Muscle layer of duodenum (tissue), 2 donors: ENCODE results near the gene GAMT.

Source experiments
- H3K27ac ChIP-seq: one replicate; pipeline ENCODE4 v1.7.0; 2013; ENCODE audit warnings: mild to moderate bottlenecking, low read length
- H3K27me3 ChIP-seq: one replicate; pipeline ENCODE4 v1.7.0; 2013; ENCODE audit warnings: low read depth, mild to moderate bottlenecking, control low read depth, low read length
- H3K36me3 ChIP-seq, 2 donors: one replicate each; pipeline ENCODE4 v1.7.0; 2013; ENCODE audit warnings: low read length in 2 of 2, control low read depth in 1 of 2, mild to moderate bottlenecking in 1 of 2; ENCODE audit not compliant: insufficient read depth in 2 of 2, control insufficient read depth in 1 of 2
- H3K4me1 ChIP-seq, 2 donors: one replicate each; pipeline ENCODE4 v1.7.0; 2013; ENCODE audit warnings: low read length in 2 of 2, mild to moderate bottlenecking in 2 of 2, control low read depth in 1 of 2, moderate library complexity in 1 of 2; ENCODE audit not compliant: insufficient read depth in 2 of 2, control insufficient read depth in 1 of 2
- H3K4me3 ChIP-seq, 2 donors: one replicate each; pipeline ENCODE4 v1.7.0; 2013; ENCODE audit warnings: low read length in 2 of 2, low read depth in 1 of 2, mild to moderate bottlenecking in 1 of 2
- H3K9me3 ChIP-seq, 2 donors: one replicate each; pipeline ENCODE4 v1.7.0; 2013; ENCODE audit warnings: low read length in 2 of 2, control low read depth in 1 of 2, mild to moderate bottlenecking in 1 of 2; ENCODE audit not compliant: control insufficient read depth in 1 of 2
- donor health status: healthy.

GAMT gene

DNA sequence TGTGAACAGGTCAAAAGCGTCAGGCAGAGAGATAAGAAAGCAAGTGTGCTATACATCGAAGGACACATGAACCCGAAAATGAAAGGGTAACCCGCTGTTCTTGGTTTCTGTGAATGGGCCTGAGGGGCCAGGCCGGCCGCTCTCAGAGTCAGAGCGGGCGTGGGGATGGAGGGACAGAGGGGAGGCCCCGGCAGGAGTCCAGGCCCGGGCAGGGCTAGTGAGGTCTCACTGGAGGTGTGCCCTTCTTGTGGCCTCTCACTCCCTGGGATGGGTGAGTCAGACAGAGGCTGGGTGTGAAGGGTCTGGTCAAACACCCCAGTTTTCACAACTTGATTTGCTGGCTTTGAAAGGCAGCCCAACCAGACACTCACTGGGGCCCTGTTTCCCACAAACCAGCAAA lies 35.0 kb downstream of the GAMT start:
- H3K4me1 ChIP-seq: peaks cover 0 to 14% of the 10 kb centered on the region in 2 donors
- H3K27me3 ChIP-seq: no peaks in the 10 kb centered on the region
- no peak overlapping the region for H3K4me3 ChIP-seq
- no peak overlapping the region for H3K27ac ChIP-seq
- H3K36me3 ChIP-seq: peaks cover 16 to 76% of the 10 kb centered on the region in 2 donors
- H3K9me3 ChIP-seq: no peaks in the 10 kb centered on the region

DNA sequence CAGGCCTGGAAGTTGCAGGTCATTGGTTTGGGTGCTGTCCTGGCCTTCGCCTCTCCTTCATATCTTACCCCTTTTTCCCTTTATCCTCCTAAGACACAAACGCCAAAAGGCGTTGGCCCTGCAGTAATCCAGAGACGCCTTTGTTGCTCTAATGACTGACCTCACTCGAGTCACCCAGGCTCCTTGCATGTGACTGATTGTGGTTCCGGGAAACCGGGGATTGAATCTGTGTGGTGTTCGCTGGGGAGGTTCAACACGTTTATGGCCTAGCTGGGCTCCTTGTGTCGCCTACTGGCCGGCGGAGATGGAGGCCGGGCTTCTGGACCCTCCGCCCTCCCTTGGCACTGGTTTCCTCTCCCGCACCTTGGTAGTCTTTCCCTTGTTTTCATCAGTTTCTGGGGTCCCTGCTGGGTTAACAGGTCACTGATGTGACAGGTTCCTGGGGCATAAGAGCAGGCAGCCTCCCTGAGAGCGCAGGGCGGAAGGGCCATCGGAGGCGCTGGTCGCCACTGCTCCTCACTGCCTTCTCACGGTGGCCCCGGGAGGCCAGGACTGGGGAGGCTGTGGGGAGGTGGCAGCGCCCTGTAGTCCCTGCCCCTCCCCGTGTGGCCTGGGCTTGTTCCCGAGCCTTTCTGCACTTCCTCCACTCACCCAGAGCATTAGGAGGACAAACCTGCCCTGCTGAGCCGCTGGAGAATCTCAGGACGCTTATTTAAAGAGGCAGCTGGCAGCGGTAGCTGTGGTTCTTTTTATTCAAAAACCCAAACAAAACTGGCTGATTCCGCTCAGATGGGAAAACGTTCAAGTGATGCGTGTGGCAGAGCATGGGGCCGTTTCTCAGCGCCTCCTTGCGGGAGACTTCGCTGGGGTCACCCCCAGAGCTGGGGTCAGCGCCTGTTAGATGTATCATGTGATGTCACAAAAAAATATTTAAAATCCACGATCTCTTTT lies 35.7 kb downstream of the GAMT start:
- H3K4me3 ChIP-seq: no peak overlapping the region
- peaks cover 8 to 69% of the 10 kb centered on the region in 2 donors for H3K36me3 ChIP-seq
- H3K27ac ChIP-seq: no peak overlapping the region
- H3K27me3 ChIP-seq: no peaks in the 10 kb centered on the region
- peaks cover 0 to 22% of the 10 kb centered on the region in 2 donors for H3K4me1 ChIP-seq
- H3K9me3 ChIP-seq: no peaks in the 10 kb centered on the region

GRCh38 chr19:1364070-1364704 lies 37.2 kb downstream of the GAMT start:
- Histone ChIP-seq H3K27me3 (no peaks in the 10 kb centered on the region), H3K36me3 (peaks cover 8 to 66% of the 10 kb centered on the region in 2 donors), H3K27ac (no peak overlapping the region), H3K9me3 (no peaks in the 10 kb centered on the region), H3K4me1 (peaks cover 0 to 26% of the 10 kb centered on the region in 2 donors), H3K4me3 (no peak overlapping the region)

DNA sequence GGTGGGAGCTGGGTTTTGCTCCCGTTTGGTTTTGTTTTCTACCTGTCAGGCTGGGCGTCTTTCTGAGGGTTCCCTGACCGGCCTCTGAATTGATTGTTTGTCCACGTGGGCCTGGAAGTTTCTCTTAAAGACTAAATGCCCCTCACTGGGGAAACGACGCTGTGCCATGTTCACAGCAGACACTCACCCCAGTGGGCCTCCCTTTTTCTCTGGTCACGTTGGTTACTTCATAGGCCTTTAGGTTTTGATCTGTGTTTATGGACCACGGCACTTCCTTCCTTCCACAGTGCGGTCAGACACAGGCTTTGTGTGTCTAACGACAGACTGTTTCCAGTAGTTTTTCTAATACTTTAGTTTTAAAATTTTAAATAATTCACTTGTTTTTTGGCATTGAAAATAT lies 37.7 kb downstream of the GAMT start:
- H3K4me3 ChIP-seq: no peak overlapping the region
- peaks cover 0 to 26% of the 10 kb centered on the region in 2 donors for H3K4me1 ChIP-seq
- H3K36me3 ChIP-seq: peaks cover 11 to 69% of the 10 kb centered on the region in 2 donors
- no peaks in the 10 kb centered on the region for H3K9me3 ChIP-seq
- H3K27ac ChIP-seq: no peak overlapping the region
- H3K27me3 ChIP-seq: no peaks in the 10 kb centered on the region

- Histone ChIP-seq H3K27me3 (no peaks in the 10 kb centered on the region), H3K4me1 (peaks cover 0 to 26% of the 10 kb centered on the region in 2 donors), H3K36me3 (peaks cover 21 to 68% of the 10 kb centered on the region in 2 donors), H3K27ac (no peak overlapping the region), H3K9me3 (no peaks in the 10 kb centered on the region), H3K4me3 (no peak overlapping the region)
These were observed 38.7 kb downstream of the GAMT start for GRCh38 chr19:1362387-1363257.

- Histone ChIP-seq H3K4me3 (peak overlapping the region in 1 of 2 donors; percentile 37), H3K27ac (no peak overlapping the region), H3K27me3 (no peaks in the 10 kb centered on the region), H3K36me3 (peaks cover 19 to 59% of the 10 kb centered on the region in 2 donors), H3K4me1 (peaks cover 0 to 32% of the 10 kb centered on the region in 2 donors), H3K9me3 (no peaks in the 10 kb centered on the region)
These were observed 39.5 kb downstream of the GAMT start for GRCh38 chr19:1361601-1362386.

- Histone ChIP-seq H3K27me3 (no peaks in the 10 kb centered on the region), H3K4me1 (peaks cover 4 to 40% of the 10 kb centered on the region in 2 donors), H3K9me3 (no peaks in the 10 kb centered on the region), H3K36me3 (peaks cover 18 to 53% of the 10 kb centered on the region in 2 donors), H3K4me3 (peak overlapping the region; percentile 11 to 37), H3K27ac (no peak overlapping the region)
These were observed 40.4 kb downstream of the GAMT start for GRCh38 chr19:1360818-1361461.

GRCh38 chr19:1360126-1360817 lies 41.1 kb downstream of the GAMT start:
- Histone ChIP-seq H3K4me1 (peaks cover 7 to 47% of the 10 kb centered on the region in 2 donors), H3K27me3 (no peaks in the 10 kb centered on the region), H3K36me3 (peaks cover 18 to 51% of the 10 kb centered on the region in 2 donors), H3K9me3 (no peaks in the 10 kb centered on the region), H3K27ac (no peak overlapping the region), H3K4me3 (peak overlapping the region in 1 of 2 donors; percentile 37)

- H3K9me3 ChIP-seq: no peaks in the 10 kb centered on the region
- no peak overlapping the region for H3K4me3 ChIP-seq
- no peak overlapping the region for H3K27ac ChIP-seq
- H3K27me3 ChIP-seq: no peaks in the 10 kb centered on the region
- peaks cover 7 to 53% of the 10 kb centered on the region in 2 donors for H3K4me1 ChIP-seq
- peaks cover 15 to 33% of the 10 kb centered on the region in 2 donors for H3K36me3 ChIP-seq
These were observed 43.7 kb downstream of the GAMT start for GRCh38 chr19:1357531-1358109.
